ENCODE data around the gene GNB2. TPM values are rescaled to one million over a fixed set of nuclear protein-coding genes. Genes with fewer than 3 reads are reported as not detected.
"Not testable (repeated sequence)": the region's sequence is repeated elsewhere in the genome, so short reads cannot be mapped to it uniquely, and the experiment has no call there.

The GNB2 gene
- polyA plus RNA-seq, 2 of the 4 experiments (the other 2 are of a cell fraction) = 50.8 to 163 TPM

DNA sequence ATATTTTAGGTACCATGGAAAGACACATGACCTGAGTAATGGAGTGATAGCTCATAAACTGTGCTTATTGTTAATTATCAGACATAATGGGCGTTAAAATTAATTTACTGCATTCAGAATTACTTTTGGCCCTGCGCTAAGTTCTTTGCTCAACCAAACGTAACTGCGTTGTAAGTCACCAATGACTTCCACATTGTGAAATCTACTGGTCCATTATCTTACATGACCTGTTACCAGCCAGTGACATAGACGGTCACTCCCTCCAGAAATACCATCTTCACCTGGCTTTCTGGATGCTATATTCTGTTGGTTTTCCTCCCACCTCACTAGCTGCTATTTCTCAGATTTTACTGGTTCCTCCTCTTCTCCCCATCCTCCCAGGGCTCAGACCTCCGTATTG, 25.5 kb downstream of the GNB2 start:
- Histone ChIP-seq H3K4me1 (peaks cover 4% of the 10 kb centered on the region; the same call in 2 of the 3 replicates), H3K4me2 (no peak overlapping the region), H3K27ac (no peak overlapping the region), H3K4me3 (no peak overlapping the region), H3K9me3 (no peaks in the 10 kb centered on the region)
- FAIRE-seq (no peak), ATAC-seq (no peak), DNase-seq (ENCODE audit: low read depth in 1 of 2, low spot score in 1 of 2) (no peak)
- ChIA-PET CTCF (interaction anchor here (0.6 to 9.5 kb wide), 6 partner anchors 7 to 140 kb away, joined by 3 to 158 read pairs (median 4); partner anchors contain the start of gene GIGYF1), POLR2A (no interaction called here)
- TF ChIP-seq USF2 (IDR thresholded peaks at IDR 0.05) = no peak
- no peak for TF ChIP-seq CBX8 (IDR thresholded peaks at IDR 0.05)
- no peak for TF ChIP-seq EP300 (IDR thresholded peaks at IDR 0.05)
- TF ChIP-seq HES2 (IDR thresholded peaks at IDR 0.05) = no peak
- no peak for TF ChIP-seq SREBF2 (IDR thresholded peaks at IDR 0.05)
- TF ChIP-seq TFCP2L1 (CRISPR knock-in tag; IDR thresholded peaks at IDR 0.05) = no peak
- no peak for TF ChIP-seq JUNB (IDR thresholded peaks at IDR 0.05)
- no peak for TF ChIP-seq TP53 (CRISPR knock-in tag; IDR thresholded peaks at IDR 0.05)
- TF ChIP-seq CHD2 (IDR thresholded peaks at IDR 0.05; ENCODE audit: low read length, partially characterized antibody) = no peak
- TF ChIP-seq HDAC2 (IDR thresholded peaks at IDR 0.05) = no peak
- TF ChIP-seq NFE2L2 (conservative IDR thresholded peaks at IDR 0.05; ENCODE audit: low read length) = no peak
- TF ChIP-seq NPAS2 (CRISPR knock-in tag; IDR thresholded peaks at IDR 0.05; ENCODE audit: borderline replicate concordance) = no peak
- TF ChIP-seq ATOH8 (CRISPR knock-in tag; IDR thresholded peaks at IDR 0.05; ENCODE audit: low read depth) = no peak
- TF ChIP-seq POLR2AphosphoS2 (conservative IDR thresholded peaks at IDR 0.05; ENCODE audit: low read length) = no peak
- WGBS (ENCODE audit: missing lambda C conversion rate) = 30% methylated on average over 6 of the region's 6 CpGs

GRCh38 chr7:100701089-100701488, 27.5 kb downstream of the GNB2 start:
- H3K27ac ChIP-seq; FAIRE-seq; H3K4me1 ChIP-seq; DNase-seq (ENCODE audit: low read depth in 1 of 2, low spot score in 1 of 2); H3K4me2 ChIP-seq; POLR2A ChIA-PET; H3K4me3 ChIP-seq; H3K9me3 ChIP-seq; ATAC-seq: not testable (repeated sequence)
- WGBS (ENCODE audit: missing lambda C conversion rate) = 60% methylated on average over 3 of the region's 3 CpGs
- CTCF ChIA-PET = interaction anchor here (1.4 to 12.8 kb wide), 4 partner anchors 9 to 152 kb away, joined by 5 to 266 read pairs (median 160); partner anchors contain the start of genes EPO, GIGYF1 and SLC12A9

GRCh38 chr7:100705320-100705752, 31.8 kb downstream of the GNB2 start:
- Histone ChIP-seq H3K4me3 (peak overlapping the region; percentile 76), H3K4me2 (peak overlapping the region; percentile 79), H3K4me1 (peaks cover 12% of the 10 kb centered on the region), H3K27ac (peak overlapping the region; percentile 91 to 96), H3K9me3 (no peaks in the 10 kb centered on the region)
- TF ChIP-seq HMGXB4 (CRISPR knock-in tag; IDR thresholded peaks at IDR 0.05; ENCODE audit: borderline replicate concordance) (peak; percentile 40; the same call in 1 of the 2 replicates), ESRRA (IDR thresholded peaks at IDR 0.05; ENCODE audit: borderline replicate concordance, low read length) (no peak), SMC3 (IDR thresholded peaks at IDR 0.05) (peak; percentile 90), CHD2 (IDR thresholded peaks at IDR 0.05; ENCODE audit: low read length, partially characterized antibody) (no peak), ZSCAN20 (CRISPR knock-in tag; IDR thresholded peaks at IDR 0.05) (no peak), RAD21 (conservative IDR thresholded peaks at IDR 0.05 in 1 of 2, IDR thresholded peaks at IDR 0.05 in 1 of 2) (peak; percentile 68 to 81), HOXB5 (CRISPR knock-in tag; IDR thresholded peaks at IDR 0.05) (peak; percentile 64; the same call in 1 of the 2 replicates)
- TF ChIP-seq, protein P1, sequence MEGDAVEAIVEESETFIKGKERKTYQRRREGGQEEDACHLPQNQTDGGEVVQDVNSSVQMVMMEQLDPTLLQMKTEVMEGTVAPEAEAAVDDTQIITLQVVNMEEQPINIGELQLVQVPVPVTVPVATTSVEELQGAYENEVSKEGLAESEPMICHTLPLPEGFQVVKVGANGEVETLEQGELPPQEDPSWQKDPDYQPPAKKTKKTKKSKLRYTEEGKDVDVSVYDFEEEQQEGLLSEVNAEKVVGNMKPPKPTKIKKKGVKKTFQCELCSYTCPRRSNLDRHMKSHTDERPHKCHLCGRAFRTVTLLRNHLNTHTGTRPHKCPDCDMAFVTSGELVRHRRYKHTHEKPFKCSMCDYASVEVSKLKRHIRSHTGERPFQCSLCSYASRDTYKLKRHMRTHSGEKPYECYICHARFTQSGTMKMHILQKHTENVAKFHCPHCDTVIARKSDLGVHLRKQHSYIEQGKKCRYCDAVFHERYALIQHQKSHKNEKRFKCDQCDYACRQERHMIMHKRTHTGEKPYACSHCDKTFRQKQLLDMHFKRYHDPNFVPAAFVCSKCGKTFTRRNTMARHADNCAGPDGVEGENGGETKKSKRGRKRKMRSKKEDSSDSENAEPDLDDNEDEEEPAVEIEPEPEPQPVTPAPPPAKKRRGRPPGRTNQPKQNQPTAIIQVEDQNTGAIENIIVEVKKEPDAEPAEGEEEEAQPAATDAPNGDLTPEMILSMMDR (IDR thresholded peaks at IDR 0.05) = peak; percentile 92
- DNase-seq (ENCODE audit: low read depth in 1 of 2, low spot score in 1 of 2) (peak; percentile 71 to 89), ATAC-seq (peak; percentile 86 to 88), FAIRE-seq (no peak)
- CTCF ChIA-PET = interaction anchor here (0.6 to 12.8 kb wide), 65 partner anchors 13 to 509 kb away, joined by 3 to 266 read pairs (median 5); partner anchors contain the start of genes EPHB4, EPO, FBXO24 and GIGYF1
- POLR2A ChIA-PET = interaction anchor here (0.6 to 2.4 kb wide), 22 partner anchors 9 to 512 kb away, joined by 3 to 19 read pairs (median 6); partner anchors contain the start of genes EPHB4, FBXO24, GIGYF1 and GNB2
- 3% methylated on average over 19 of the region's 25 CpGs for WGBS (ENCODE audit: missing lambda C conversion rate)
